GM12878 (cell line): ENCODE data around the gene SCYGR6. TPM values are rescaled to one million over a fixed set of nuclear protein-coding genes. Genes with fewer than 3 reads are reported as not detected.

ENCODE experiments used
- ATAC-seq: fragments of 200-7000 bp; cut with Tn5 transposase; 3 replicates; pipeline ENCODE4 v1.9.1; 2020; ENCODE audit warnings: mild to moderate bottlenecking, moderate library complexity
- BruUV-seq: library from RNA; stranded (reverse); fragments of 400-500 nt; replicated peaks from 2 replicates; lab custom pipeline; 2021; lab: Mats Ljungman, UMichigan
- CTCF ChIA-PET: fragments of 300-600 bp; sonication (Branson Sonifier 250); formaldehyde crosslinking; extraction: SDS; loops from one replicate; lab custom pipeline; 2021; ENCODE audit warnings: inconsistent platforms; lab: Yijun Ruan, JAX
- POLR2A ChIA-PET: fragments of 350-600 bp; formaldehyde crosslinking; extraction: SDS; loops from one replicate; lab custom pipeline; 2021; ENCODE audit warnings: inconsistent platforms; lab: Charles Lee
- RAD21 ChIA-PET: fragments of 300-600 bp; sonication (Branson Sonifier 250); formaldehyde crosslinking; loops from one replicate; lab custom pipeline; 2023; ENCODE audit warnings: antibody characterized with exemption; ENCODE audit not compliant: unreplicated experiment; lab: Charles Lee
- SMC1A ChIA-PET: fragments of 300-600 bp; sonication (Branson Sonifier 250); formaldehyde crosslinking; loops from one replicate; lab custom pipeline; 2023; ENCODE audit not compliant: unreplicated experiment, uncharacterized antibody; lab: Charles Lee
- DNase-seq: peaks from one replicate; pipeline ENCODE4 v3.0.0-alpha.2; 2011; ENCODE audit warnings: low read depth, low spot score
- FAIRE-seq: peaks from 3 replicates; lab custom pipeline; 2011; peaks lifted over from hg19 to GRCh38; lab: Jason Lieb, UNC
- H2AFZ ChIP-seq: 2 replicates; pipeline ENCODE4 v1.6.0; 2011; ENCODE audit warnings: low read depth, low read length, control low read depth; ENCODE audit not compliant: control insufficient read depth
- H3K27ac ChIP-seq: 2 replicates; pipeline ENCODE4 v1.5.1; 2011; ENCODE audit warnings: control low read depth; ENCODE audit not compliant: control insufficient read depth, insufficient read depth
- H3K27me3 ChIP-seq, 2 experiments: replicated peaks in 1 of 2; 2 replicates each; pipeline versions ENCODE4 v1.6.0 to v1.6.1; 2011; ENCODE audit warnings: low read length in 1 of 2; ENCODE audit not compliant: control insufficient read depth in 2 of 2, insufficient read depth in 2 of 2
- H3K36me3 ChIP-seq, 2 experiments: 2 replicates each; pipeline ENCODE4 v1.5.1; 2011; ENCODE audit warnings: low read length in 1 of 2; ENCODE audit not compliant: control insufficient read depth in 2 of 2, insufficient read depth in 2 of 2
- H3K4me1 ChIP-seq: 2 replicates; pipeline ENCODE4 v1.6.1; 2011; ENCODE audit warnings: mild to moderate bottlenecking, low read length, moderate library complexity, mixed read lengths; ENCODE audit not compliant: control insufficient read depth, insufficient read depth
- H3K4me2 ChIP-seq: 2 replicates; pipeline ENCODE4 v1.6.0; 2011; ENCODE audit warnings: control low read depth; ENCODE audit not compliant: control insufficient read depth, insufficient read depth
- H3K4me3 ChIP-seq: fragments of 200-600 bp; sonication (generic); 2 replicates; pipeline ENCODE4 v1.5.1; 2016
- H3K79me2 ChIP-seq: 2 replicates; pipeline ENCODE4 v1.6.0; 2011; ENCODE audit warnings: low read length; ENCODE audit not compliant: control insufficient read depth, insufficient read depth
- H3K9ac ChIP-seq: 2 replicates; pipeline ENCODE4 v1.8.0; 2011; ENCODE audit warnings: low read length, control low read depth, mixed read lengths; ENCODE audit not compliant: control insufficient read depth, insufficient read depth
- H3K9me3 ChIP-seq: replicated peaks from 3 replicates; pipeline ENCODE4 v1.5.1; 2011; ENCODE audit warnings: mild to moderate bottlenecking, low read length; ENCODE audit not compliant: control insufficient read depth, insufficient read depth
- H4K20me1 ChIP-seq: 2 replicates; pipeline ENCODE4 v1.6.0; 2011; ENCODE audit not compliant: control insufficient read depth, insufficient read depth
- ASH2L ChIP-seq: fragments of 300-600, 200-600 bp; sonication (generic); IDR thresholded peaks from 2 replicates; pipeline ENCODE4 v1.6.1; 2017; ENCODE audit warnings: low read depth, mild to moderate bottlenecking, borderline replicate concordance
- BACH1 ChIP-seq: fragments of 450-650 bp; IDR thresholded peaks from 2 replicates; pipeline ENCODE4 v1.6.1; 2017; ENCODE audit warnings: mild to moderate bottlenecking, borderline replicate concordance
- BRCA1 ChIP-seq: IDR thresholded peaks from 2 replicates; pipeline ENCODE4 v1.6.1; 2011; ENCODE audit warnings: low read depth, low read length, improper control_type of control experiment
- CHD2 ChIP-seq: IDR thresholded peaks from 2 replicates; pipeline ENCODE4 v1.6.1; 2011; ENCODE audit warnings: low read depth, low read length, improper control_type of control experiment, borderline replicate concordance
- DPF2 ChIP-seq: fragments of 450-650 bp; IDR thresholded peaks from 2 replicates; pipeline ENCODE4 v1.6.1; 2017; ENCODE audit warnings: mild to moderate bottlenecking
- EZH2 ChIP-seq: IDR thresholded peaks from 2 replicates; pipeline ENCODE4 v1.6.1; 2012; ENCODE audit warnings: low read depth, mild to moderate bottlenecking, control low read depth, inconsistent platforms, low read length, borderline replicate concordance; ENCODE audit not compliant: control insufficient read depth
- GATAD2B ChIP-seq: fragments of 450-650 bp; conservative IDR thresholded peaks from 2 replicates; pipeline ENCODE4 v1.6.1; 2017; ENCODE audit warnings: low read depth, mild to moderate bottlenecking, moderate library complexity
- MTA3 ChIP-seq: IDR thresholded peaks from 2 replicates; pipeline ENCODE4 v1.6.1; 2012; ENCODE audit warnings: low read length, inconsistent platforms, borderline replicate concordance
- NFYB ChIP-seq: IDR thresholded peaks from 2 replicates; pipeline ENCODE4 v1.6.1; 2011; ENCODE audit warnings: low read depth, mild to moderate bottlenecking, low read length, improper control_type of control experiment, moderate library complexity; ENCODE audit not compliant: insufficient read depth
- POLR2AphosphoS2 ChIP-seq: IDR thresholded peaks from 2 replicates; pipeline ENCODE4 v1.6.1; 2011; ENCODE audit warnings: low read depth, mild to moderate bottlenecking, low read length, improper control_type of control experiment, moderate library complexity
- RAD51 ChIP-seq: fragments of 450-650 bp; IDR thresholded peaks from 2 replicates; pipeline ENCODE4 v1.6.1; 2016; ENCODE audit warnings: moderate library complexity, mild to moderate bottlenecking, inconsistent platforms
- RFX5 ChIP-seq: IDR thresholded peaks from 2 replicates; pipeline ENCODE4 v1.6.1; 2011; ENCODE audit warnings: low read depth, low read length, improper control_type of control experiment
- SIN3A ChIP-seq: IDR thresholded peaks from 2 replicates; pipeline ENCODE4 v1.6.1; 2012; ENCODE audit warnings: low read depth, low read length, improper control_type of control experiment
- TCF3 ChIP-seq: IDR thresholded peaks from 2 replicates; pipeline ENCODE4 v1.6.1; 2012; ENCODE audit warnings: low read depth, mild to moderate bottlenecking, low read length, borderline replicate concordance; ENCODE audit not compliant: insufficient read depth
- ZNF24 ChIP-seq: fragments of 450-650 bp; IDR thresholded peaks from 2 replicates; pipeline ENCODE4 v1.6.1; 2017; ENCODE audit warnings: antibody characterized with exemption, mild to moderate bottlenecking
- WGBS: methylation state at CpG from one replicate; pipeline ENCODE4 v1.1.6; 2016; ENCODE audit warnings: low lambda C conversion rate; ENCODE audit not compliant: insufficient replicate concordance, insufficient coverage; ENCODE audit errors: missing lambda C conversion rate; 5-methylcytosine and 5-hydroxymethylcytosine counted together
- in situ Hi-C: fragments of 300-500 bp; cut with MboI; formaldehyde crosslinking; loops from 9 replicates; pipeline ENCODE4 v1.14.3; 2018; ENCODE audit warnings: mixed read lengths
- intact Hi-C: fragments of 100-400 bp; cut with micrococcal nuclease; formaldehyde crosslinking; loops from one replicate; pipeline ENCODE4 v1.14.2; 2022; ENCODE audit not compliant: unreplicated experiment
- polyA plus RNA-seq, 11 experiments: library from polyadenylated mRNA; depleted of rRNA in 4 of 11; unstranded in 6 of 11; stranded (reverse) in 5 of 11; fragments of >200 nt; fragmentation: Nextera tagmentation in 4 of 11; fragmentation: Illumina TruSeq in 1 of 11; extraction: Ambion mirVana in 4 of 11; extraction: Trizol in 1 of 11; gene quantifications; 1 replicate in 1 of 11; 2 replicates in 10 of 11; pipeline versions ENCODE4 v1.2.1 to v1.2.3, GENCODE V29; 2011 to 2016; ENCODE audit warnings: inconsistent platforms in 2 of 11, missing spikeins in 2 of 11, low read depth in 1 of 11
- total RNA-seq, 4 experiments: library from RNA; depleted of rRNA in 3 of 4; stranded (reverse); fragments of >200 nt in 3 of 4; fragmentation: Illumina TruSeq in 1 of 4; extraction: Trizol in 1 of 4; gene quantifications; 2 replicates each; pipeline versions ENCODE4 v1.2.1 to v1.2.3, GENCODE V29; 2013 to 2021

The SCYGR6 gene
- total and polyA plus RNA-seq, 10 of the 15 experiments (the other 5 are each of a cell fraction or from before 2014, with no cell fraction given): not detected

DNA sequence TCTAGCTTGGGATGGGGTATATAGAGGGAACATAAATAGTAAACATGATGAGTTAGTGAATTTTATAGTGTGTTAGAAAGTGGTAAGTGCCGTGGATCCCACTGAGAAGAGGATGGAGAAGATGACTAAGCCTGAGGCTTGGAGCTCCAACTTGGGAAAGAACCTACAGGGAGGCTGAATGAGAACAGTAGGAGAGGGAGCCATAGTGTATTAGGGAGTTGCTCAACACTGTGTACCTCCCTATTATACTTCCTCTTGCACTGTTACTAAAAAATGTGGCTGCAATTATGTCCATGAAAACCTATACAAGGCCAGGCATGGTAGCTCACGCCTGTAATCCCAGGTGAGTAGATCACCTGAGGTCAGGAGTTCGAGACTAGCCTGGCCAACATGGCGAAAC lies 3.9 kb downstream of the SCYGR6 start:
- BruUV-seq: no TSS peak
- Histone ChIP-seq H3K9me3 (no peaks in the 10 kb centered on the region), H3K27me3 (no peaks in the 10 kb centered on the region), H3K4me1 (no peaks in the 10 kb centered on the region), H4K20me1 (no peaks in the 10 kb centered on the region), H2AFZ (no peak overlapping the region), H3K36me3 (no peaks in the 10 kb centered on the region), H3K4me3 (no peak overlapping the region), H3K9ac (no peak overlapping the region), H3K4me2 (no peak overlapping the region), H3K27ac (no peak overlapping the region), H3K79me2 (no peaks in the 10 kb centered on the region)
- ATAC-seq (no peak), DNase-seq (no peak), FAIRE-seq (no peak)
- POLR2A ChIA-PET: no interaction called here
- WGBS: 33% methylated on average over 4 of the region's 4 CpGs
- SMC1A ChIA-PET: no interaction called here
- RAD21 ChIA-PET: interaction anchor here (1.0 kb wide), 1 partner anchor 9 kb away, joined by 3 read pairs; no protein-coding TSS in a partner anchor
- in situ Hi-C loops (no loop called here), intact Hi-C loops (no loop called here)
- CTCF ChIA-PET: interaction anchor here (1.5 kb wide), 1 partner anchor 141 kb away, joined by 5 read pairs; no protein-coding TSS in a partner anchor
- TF ChIP-seq ZNF24: no peak
- TF ChIP-seq EZH2: no peak
- TF ChIP-seq SIN3A: no peak
- no peak for TF ChIP-seq DPF2
- no peak for TF ChIP-seq NFYB
- no peak for TF ChIP-seq TCF3
- no peak for TF ChIP-seq POLR2AphosphoS2
- no peak for TF ChIP-seq MTA3
- no peak for TF ChIP-seq BACH1
- TF ChIP-seq ASH2L: no peak
- no peak for TF ChIP-seq RAD51
- no peak for TF ChIP-seq RFX5
- TF ChIP-seq BRCA1: no peak
- TF ChIP-seq CHD2: no peak
- TF ChIP-seq GATAD2B: no peak
